Activated CD4-positive, alpha-beta T cell treated with anti-CD3 and anti-CD28 coated beads for 4 hours (primary cell): Measurements from ENCODE around the gene COX5A.

Experiments
- DNase-seq, 2 donors: peaks; one replicate each; pipeline ENCODE4 v3.0.0-alpha.2; 2020

Gene COX5A

DNA sequence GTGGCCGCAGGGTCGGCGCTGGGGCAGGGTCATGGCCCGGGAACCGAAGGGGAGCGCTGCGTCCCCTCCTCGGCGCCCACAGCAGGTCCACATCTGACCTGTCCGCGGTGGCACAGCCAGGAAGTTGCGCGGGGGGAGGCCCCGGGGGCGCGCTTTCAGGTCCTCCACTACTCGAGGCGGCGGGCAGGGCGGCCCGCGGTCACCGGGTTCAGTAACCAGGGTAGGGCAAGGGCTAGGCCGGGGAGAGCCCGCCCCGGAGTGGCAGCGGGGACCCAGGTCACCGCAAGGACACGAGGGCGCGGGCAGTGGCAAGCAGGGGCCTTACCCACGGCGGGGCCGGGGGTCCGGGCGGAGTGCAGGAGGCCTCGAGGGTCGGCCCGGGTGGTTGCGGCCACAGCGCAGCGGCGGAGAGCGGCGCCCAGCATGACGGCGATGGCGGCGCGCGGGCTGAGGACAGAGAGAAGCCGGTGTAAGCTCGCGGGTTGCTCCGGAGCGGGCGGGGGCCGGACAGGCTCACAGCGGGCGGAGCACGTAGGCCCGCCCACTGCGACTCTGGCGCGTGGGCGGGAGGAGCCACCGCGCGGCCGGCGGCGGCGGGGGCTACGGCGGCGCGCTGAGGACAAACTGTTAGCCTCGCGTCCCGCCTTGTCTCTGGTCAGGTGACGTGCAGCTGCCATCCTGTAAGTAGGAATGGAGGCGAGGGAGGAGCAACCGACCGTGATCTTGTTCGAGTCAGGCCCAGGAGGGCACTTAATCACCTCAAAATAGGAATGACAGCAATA is at the start of gene COX5A:
Gene COX5A, minus strand, starts transcription at position 484 of the 782 bp plus-strand sequence. Its CDS starts 59 bp downstream, at position 425.
- peak; percentile 88 to 91 for DNase-seq

DNA sequence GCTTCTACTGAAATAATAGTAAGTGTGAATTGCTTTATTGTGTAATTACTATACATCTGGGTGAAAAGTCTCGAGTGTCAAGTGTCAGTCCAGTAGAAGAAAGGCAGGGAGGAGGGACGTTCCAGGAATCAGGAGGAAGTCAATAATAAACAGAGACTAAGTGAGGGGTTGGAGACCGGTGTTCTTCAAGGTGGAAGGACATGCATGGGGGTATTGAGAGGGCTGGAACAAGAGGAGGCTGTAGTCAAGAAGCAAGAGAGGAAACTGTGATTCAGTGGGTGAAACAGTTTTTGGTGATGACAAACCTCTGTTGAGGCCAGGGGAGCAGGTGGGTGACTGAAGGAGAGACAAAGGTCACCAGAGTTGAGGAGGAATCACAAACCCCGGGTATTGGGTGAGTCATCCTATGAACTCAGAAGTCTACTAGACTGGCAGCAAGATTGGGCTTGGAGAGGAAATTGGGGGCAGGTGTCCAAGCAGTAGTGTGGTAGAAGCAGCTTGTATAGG is 45.9 kb upstream of the COX5A start:
- peak; percentile 27 to 37 for DNase-seq

DNA sequence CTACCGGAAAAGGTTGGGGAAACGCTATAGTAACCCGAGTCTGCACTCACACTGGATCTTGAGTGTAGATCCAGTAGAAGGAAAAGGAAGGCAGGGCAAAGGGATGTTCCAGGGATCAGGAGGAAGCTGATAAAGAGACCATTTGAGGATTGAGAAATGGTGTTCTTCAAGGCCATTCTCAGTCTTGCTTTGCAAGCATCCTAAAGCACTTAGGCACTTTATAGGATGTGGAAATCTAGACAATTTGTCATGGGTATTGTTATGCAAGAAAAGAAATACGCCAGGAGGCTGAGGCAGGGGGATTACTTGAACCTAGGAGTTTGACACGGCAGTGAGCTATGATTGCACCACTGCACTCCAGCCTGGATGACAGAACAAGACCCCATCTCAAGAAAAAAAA is 44.3 kb upstream of the COX5A start:
- no peak for DNase-seq

DNA sequence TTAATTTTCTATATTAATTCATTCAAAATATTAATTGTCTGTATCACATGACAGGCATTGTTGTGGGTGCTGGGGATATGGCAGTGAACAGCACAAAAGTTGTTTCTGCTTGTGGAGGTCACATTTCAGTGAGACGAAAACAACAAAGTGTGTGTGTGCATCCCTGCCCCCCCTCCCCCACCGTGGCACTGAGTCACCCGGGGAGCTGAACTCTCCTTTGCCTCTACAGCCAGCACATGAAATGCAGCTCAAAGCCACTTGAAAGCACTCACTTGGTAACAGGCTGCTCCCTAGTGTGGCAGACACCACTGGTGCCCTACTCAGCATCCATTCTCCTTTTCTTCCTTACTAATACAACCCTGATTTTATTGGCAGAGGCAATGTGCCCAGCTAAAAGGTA is 40.6 kb upstream of the COX5A start:
- peak; percentile 35 to 42 for DNase-seq

DNA sequence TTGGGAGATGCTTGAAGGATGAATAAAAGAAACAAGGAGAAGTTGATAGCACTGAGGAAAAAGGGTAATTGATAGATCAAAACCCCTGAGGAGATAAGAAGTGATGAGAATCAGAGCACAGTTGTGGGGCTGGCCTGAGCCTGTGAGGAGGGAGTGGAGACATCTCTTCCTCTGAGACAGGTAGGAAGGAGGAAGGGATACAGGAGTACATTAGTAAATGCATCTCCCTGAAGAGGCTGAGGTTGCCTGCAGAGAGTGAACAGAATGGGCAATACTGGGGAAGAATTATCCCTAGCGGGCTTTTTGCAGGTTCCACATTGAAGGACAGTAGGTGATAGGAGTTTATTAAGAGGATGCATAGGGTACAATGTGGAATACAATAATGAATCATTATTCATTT is 40.2 kb upstream of the COX5A start:
- no peak for DNase-seq

DNA sequence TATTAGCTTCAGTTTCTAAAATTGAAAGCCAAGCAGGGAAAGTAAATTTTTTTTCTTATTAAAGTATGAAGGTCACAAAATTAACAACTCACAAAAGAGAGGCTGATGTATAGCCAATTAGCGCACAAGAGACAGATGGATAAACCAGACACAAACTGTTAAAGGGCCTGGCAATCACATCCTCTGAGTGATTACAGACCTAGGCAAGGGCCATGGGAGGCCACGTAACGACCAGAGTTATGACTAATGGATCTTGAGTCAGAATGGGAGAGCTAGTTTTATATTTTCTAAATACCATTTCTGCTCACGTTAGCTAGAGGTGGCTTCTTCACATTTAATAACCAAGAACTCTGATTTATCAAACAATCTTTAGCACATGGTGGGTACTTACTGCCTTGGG is 39.7 kb upstream of the COX5A start:
- no peak for DNase-seq

DNA sequence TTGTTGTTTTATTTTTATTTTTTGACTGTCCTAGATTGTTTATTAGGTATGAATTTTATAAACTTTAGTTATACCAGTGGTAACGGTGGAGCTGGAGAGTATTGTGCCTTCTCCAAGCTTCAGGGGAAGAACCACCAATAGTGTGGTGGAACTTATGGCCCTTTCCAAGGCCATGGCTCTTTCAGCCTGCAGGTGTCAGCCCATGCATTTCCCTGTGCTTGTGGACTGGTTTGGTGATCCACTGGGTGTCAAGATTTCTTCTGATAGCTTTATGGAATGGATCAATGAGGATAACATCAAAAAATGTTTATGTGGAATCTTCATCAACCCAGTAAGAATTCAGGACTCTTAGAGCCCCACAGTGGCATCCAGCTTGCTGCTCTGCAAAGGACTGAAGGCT is 38.3 kb upstream of the COX5A start:
- DNase-seq: no peak

DNA sequence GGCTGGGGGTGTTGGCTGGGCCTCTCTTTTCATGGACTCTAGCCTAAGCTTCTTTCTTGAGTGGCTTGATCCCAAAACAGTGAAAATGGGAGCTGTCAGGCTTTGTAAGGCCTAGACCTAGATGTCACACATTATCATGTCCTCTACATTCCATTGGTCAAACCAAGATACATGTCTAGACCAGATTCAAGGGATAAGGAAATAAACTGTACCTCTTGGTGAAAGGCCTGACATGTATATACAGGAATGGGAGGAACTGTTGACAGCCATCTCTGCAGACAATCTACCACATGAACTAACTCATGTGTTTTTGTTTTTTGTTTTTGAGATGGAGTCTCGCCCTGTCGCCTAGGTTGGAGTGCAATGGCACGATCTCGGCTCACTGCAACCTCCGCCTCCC is 29.8 kb upstream of the COX5A start:
- no peak for DNase-seq

DNA sequence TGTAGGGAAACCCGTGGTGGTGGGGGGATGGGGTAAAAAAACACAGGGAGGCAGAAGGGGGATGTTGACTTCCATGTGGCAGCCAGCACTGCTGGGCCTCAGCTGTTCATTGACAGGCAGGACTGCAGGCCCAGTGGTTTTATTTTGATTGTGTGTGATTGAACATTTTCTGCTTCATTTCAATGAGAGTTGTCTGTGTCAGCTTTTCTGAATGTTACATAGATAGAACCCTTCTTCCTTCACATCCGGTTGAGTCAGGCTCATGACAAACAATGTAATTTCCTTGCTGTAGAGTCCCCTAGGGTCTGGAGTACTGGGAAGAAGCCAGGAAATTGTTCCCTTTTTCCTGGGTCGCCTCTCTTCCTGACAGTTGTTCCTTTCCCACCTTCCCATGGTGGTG is 26.9 kb upstream of the COX5A start:
- DNase-seq: no peak

DNA sequence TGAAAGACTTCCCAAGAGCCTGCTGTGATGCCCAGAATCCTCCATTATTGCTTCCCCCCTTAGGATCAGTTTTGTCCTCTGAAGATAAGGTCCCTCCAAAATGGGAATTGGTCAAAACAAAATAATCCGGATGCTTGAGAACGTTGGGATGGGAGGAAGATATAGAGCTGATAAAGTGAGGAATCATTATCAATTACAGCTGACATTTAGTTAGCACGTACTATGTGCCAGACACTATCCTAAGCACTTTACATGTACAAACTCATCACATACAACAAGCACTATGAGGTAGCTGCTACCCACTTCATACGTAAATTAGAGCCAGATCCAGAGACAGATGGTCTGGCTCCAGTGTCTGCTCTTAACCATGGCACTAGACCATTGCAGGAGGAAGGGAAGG is 25.3 kb upstream of the COX5A start:
- no peak for DNase-seq

DNA sequence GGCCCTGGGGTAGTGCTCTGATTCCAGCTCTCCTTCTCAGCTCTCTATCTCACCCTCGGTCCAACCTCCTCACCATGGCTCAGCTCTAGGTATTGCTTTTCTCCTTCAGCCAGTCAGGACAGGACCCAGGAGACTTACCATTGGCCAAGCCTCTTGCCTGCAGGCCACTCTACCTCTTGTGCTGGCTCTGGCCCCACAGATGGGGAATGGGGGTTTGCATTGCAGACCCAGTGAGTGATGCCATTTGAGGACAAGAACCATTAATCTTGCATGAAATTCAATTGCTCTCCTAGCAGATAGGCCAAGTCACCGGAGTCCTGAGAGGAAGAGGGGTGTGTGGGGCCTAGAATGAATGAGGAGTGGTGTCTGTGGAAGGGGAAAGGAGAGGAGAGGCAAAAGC is 24.8 kb upstream of the COX5A start:
- DNase-seq: no peak

DNA sequence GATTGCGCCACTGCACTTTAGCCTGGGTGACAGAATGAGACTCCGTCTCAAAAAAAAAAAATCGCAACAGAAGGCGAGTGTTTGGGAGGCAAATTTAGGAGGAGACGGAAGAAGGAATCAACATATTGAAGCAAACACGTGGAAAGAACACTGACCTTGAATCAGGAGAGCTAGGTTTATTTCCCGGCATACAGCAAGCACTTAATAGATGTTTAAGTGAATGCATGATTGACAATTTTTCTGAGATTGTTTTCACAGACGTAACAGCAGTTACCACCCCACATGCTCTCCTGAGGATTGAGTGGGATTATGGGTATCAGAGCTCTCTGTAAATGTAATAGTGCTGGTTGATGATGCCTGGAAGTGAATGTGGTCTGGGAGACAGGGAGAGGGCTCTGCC is 24.3 kb upstream of the COX5A start:
- DNase-seq: no peak

DNA sequence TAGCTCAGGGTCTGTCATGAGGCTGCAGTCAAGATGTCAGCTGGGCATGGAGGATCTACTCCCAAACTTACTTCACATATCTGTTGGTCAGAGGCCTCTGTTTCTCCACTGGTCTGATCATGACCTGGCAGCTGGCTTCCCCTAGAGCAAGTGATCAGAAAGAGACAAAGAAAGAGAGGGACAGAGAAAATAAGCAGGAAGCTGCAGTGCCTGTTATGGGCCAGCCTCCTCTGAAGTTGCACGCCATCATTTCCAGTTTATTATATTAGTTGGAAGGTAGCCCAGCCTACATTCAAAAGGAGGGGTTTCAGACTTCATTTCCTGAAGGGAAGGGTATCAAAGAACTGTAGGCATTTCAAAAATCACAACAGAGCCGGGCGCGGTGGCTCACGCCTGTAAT is 23.7 kb upstream of the COX5A start:
- no peak for DNase-seq

DNA sequence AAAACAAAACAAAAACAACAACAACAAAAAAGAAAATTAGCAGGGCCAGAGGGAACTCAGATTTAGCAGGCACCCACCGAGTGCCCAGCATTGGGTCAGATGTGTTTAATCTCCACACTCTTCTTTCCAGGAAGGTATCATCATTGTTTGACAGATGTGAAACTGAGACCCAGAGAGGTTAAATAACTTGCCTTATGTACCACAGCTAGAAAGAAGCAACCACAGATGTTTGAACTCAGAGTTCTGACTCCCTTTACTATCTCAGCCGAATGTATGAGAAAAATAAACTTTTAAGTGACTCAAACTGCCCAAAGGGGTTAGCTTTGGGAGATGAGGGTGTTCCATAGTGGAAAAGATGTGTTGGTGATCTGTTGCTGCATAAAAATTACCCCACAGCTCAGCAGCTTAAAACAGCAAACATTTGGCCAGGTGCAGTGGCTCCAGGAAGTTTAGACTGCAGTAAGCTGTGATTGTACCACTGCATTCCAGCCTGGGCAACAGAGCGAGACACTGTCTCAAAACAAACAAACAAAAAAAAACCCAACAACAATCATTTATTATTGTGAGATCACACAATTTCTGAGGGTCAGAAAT is 23.2 kb upstream of the COX5A start:
- DNase-seq: no peak

DNA sequence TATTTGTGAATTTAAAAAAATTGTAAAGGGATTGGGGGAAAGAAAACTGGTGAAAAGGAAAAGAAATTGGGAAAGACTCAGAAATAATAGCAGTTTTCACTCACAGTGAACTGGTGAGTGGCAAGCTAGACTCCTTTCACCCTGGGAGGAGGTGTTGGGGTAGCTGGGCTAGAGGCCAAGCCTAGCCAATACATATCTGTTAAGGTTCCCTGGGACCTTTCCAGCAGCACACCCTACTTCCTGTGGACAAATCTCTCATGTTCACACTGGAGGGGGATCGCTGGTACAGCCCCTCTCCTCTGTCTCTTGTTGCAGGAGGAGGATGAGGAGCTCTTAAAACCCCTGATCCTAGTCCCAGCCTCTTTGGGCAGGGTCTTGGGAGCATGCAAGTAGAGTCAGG is 22.4 kb upstream of the COX5A start:
- DNase-seq: no peak

DNA sequence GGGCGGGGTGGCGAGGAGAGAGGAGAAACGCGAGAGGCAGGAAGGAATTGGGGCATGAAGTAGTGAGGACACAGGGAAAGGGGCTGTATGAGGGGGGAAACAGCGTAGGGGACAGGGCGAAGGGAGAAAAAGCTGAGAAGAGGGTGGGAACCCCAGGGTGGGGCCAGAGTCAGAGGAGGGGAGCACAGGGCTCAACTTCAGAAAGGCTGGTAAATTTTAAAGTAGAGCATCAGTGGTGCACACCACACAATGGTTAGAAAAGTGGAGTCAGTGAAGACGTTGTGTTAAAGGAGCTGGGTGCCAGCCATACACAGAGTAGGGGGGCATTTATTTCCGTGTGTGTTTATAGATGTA is 21.7 kb upstream of the COX5A start:
- DNase-seq: no peak

DNA sequence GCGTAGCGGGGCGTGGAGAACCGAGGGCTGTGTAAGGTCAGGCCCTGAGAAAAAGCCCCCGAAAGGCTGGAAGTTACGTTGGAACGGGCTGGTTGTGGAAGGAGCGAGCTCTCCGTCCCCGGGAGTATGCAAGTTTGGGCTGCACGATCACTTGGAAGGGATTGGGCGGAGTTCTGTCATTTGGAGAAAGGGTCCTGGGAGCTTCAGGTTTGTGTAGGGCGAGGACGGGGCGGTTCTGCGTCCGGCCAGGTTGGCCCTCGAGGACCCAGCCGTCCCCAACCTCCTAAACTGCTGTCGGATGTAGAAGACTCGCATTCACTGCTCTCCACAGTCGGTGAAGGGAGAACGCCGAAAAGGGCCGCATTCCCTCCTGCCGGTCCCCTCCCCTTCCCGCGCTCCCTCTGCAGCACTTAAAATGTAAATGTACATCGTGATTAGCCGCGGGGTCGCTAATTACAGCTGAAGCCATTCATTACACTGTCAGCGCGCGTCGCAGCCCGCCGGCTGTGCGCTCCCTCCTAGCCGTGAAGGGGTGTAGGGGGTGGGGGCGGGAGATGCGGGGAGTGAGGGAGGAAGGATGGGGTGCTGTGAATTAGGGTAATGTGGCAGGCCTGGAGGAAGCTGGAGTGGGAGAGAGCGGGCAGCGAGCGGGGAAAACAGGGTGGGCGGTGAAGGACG is 21.2 kb upstream of the COX5A start:
- DNase-seq: no peak

DNA sequence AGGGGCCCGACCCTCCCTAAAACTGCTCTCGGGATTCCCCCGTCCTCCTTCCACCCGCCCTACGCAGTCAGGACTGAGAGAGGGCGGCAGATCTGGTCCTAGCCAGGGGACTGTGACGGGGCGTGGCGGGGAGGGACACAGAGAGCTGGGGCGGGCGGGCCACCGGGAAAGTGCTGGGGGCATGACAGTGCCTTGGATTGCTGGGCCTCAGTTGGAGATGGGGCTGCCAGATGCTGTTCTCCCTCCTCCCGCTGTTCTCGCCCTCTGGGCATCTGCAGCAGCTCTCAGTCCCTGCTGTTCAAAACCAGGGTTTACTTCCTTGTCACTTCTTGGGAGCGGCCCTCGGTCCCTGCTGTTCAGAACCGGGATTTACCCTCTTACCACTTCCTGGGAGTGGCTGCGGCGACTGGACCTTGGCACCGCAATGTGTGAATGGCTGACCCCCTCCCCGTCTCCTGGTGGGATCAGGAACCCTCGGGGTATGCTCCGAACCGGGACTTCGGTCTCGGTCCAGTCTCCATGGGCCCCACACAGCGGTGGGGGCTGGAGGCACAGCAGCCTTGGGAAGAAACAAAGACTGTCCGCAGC is 20.5 kb upstream of the COX5A start:
- DNase-seq: peak in 1 of 2 donors; percentile 7

DNA sequence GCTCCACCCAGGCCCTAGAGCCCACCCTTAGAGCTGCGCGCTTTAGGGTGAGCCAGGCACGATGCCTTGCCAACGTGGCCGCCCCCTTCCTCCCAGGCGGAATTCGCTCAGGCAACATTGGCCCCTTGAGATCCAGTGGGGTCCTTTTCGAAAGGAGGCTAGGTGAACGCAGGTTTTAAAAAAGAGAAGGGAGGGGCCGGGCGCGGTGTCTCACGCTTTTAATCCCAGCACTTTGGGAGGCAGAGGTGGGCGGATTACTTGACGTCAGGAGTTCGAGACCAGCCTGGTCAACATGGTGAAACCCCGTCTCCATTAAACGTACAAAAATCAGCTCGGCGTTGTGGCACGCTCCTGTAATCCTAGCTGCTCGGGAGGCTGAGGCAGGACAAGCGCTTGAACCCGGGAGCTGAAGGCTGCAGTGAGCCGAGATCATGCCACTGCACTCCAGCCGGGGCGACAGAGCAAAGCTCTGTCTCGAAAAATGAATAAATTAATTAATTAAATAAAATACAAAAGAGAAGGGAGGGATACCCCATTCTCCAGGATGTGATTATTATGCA is 19.7 kb upstream of the COX5A start:
- no peak for DNase-seq

DNA sequence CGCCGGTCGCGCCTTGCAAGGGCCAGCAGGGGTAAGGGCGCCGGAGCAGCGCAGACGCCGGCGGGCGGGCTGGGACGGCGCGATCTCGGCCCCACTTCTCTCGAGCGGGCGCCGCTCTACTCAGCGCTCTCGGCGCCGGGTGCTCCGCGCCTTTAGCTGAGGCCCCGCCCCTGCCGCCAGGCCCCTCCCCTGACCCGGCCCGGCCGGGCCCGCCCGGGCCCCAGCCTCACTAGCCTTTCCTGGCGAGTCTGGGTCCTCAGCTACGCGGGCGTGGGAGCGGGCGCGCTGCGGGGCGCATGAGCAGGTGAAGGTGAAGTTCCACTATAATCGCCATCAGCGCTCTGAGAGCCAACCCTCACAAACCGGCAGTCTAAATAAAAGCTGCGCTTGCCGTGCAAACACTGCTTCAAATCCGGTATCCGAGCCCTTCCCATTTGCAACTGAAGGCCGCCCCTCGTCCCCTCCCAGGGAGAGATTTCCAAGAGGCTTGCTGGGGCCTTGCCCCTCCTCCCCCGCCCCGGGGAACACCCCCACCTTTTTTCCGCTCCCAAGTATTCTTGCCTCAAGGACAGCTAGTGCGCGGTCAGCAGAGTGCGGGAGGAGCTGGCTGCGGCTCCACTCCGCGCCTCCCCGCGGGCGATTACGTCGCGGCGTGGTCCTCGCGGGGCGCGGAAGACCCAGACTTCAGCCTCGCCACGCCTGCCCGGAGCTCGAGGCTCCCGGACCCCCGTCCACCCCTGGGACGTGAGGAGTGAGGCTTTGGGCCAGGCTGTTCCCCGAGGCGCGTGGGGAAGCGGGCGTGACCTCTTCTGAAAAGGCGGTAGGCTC is 19.0 kb upstream of the COX5A start, which contains the start of gene RPP25:
Gene RPP25, minus strand, starts transcription at position 125 of the 828 bp plus-strand sequence. CDS start 189 bp downstream, outside the sequence.
- DNase-seq: peak; percentile 67 to 71

DNA sequence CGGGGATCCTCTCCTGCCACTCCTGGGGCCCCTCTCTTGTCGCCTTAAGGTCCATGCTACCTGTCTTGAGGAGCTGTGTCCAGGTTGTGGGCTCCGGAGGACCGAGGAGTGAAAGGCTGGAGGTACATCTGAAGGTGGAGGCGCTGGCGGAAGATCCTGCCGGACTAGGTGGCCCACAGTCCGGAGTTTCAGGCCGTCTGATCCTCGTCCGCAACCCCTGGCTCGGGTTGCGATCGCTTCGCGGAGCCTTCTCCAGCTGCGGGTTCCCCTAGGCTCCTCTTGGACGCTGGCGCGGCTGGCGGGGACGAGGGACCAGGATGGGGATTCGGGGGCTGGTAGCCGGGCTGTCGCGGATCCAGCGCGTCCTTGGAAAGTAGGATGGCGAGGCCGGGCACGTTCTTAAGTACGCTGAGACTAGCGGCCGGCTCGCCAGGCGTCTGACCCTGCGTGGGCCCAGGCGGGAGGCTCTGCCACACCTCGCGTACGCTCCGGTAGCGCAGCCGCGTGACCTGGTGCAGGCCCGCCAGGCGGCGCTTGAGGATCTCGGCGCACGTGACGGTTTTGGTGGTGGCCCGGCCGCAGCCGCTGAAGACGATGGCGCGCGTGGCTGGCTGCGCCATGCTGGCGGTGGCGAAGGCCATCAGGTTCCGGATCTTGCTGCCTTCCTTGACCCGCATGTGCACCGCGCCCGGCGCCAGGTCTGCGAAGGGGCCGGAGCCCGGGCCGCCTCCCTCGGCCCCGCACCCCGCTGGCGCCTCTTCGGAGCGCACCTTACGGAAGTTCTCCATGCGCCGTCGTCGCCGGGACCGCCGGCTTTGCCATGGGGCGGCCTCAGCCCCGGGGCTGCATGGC is 18.1 kb upstream of the COX5A start:
- peak; percentile 67 to 71 for DNase-seq
